Measurements from ENCODE around the gene TNFRSF19.

DNA sequence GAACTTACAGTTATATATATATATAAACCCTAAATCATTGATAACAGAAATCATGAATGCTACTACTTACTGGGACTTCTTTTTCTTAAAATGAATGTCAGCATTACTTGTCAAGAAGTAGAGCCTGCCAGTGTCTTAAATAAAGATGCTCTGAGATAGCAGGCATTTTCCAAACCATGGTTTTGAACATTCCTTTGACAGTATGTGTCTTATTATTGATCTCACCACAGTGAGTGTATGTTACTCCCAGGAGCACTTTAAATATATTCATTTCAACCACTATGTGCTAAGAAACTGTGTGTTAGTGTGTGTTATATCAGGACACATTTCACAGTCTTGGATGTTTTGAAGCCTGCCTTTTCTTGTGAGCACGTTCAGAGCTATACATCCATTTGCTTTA lies 28.2 kb downstream of the TNFRSF19 start:
- TF ChIP-seq POLR2A (IDR thresholded peaks at IDR 0.05) (no peak), POLR2AphosphoS5 (IDR thresholded peaks at IDR 0.05) (no peak)
- TF ChIP-seq, protein P1, sequence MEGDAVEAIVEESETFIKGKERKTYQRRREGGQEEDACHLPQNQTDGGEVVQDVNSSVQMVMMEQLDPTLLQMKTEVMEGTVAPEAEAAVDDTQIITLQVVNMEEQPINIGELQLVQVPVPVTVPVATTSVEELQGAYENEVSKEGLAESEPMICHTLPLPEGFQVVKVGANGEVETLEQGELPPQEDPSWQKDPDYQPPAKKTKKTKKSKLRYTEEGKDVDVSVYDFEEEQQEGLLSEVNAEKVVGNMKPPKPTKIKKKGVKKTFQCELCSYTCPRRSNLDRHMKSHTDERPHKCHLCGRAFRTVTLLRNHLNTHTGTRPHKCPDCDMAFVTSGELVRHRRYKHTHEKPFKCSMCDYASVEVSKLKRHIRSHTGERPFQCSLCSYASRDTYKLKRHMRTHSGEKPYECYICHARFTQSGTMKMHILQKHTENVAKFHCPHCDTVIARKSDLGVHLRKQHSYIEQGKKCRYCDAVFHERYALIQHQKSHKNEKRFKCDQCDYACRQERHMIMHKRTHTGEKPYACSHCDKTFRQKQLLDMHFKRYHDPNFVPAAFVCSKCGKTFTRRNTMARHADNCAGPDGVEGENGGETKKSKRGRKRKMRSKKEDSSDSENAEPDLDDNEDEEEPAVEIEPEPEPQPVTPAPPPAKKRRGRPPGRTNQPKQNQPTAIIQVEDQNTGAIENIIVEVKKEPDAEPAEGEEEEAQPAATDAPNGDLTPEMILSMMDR (IDR thresholded peaks at IDR 0.05) = no peak
